ENCODE measurements around the gene CD44. TPM values are rescaled to one million over a fixed set of nuclear protein-coding genes. Genes with fewer than 3 reads are reported as not detected.

CD44 gene
- total RNA-seq, 4 donors from 2014 or later = 67.1 to 180 (median 84.8) TPM

GRCh38 chr11:35131094-35131493 lies 7.9 kb upstream of the CD44 start:
- Histone ChIP-seq H3K27me3 (no peaks in the 10 kb centered on the region), H3K9me3 (no peaks in the 10 kb centered on the region), H3K4me3 (no peak overlapping the region), H3K27ac (no peak overlapping the region), H3K36me3 (no peaks in the 10 kb centered on the region), H3K4me1 (no peaks in the 10 kb centered on the region)
- no peak for TF ChIP-seq EP300 (IDR thresholded peaks at IDR 0.05)
- TF ChIP-seq CTCF (IDR thresholded peaks at IDR 0.05) = no peak
- no peak for TF ChIP-seq POLR2A (IDR thresholded peaks at IDR 0.05)
- no peak for DNase-seq (ENCODE audit: low spot score in 2 of 2)
- 76 to 81% methylated on average over 1 of the region's 1 CpG for WGBS, 2 donors

GRCh38 chr11:35131886-35132285 lies 7.1 kb upstream of the CD44 start:
- Histone ChIP-seq H3K4me3 (no peak overlapping the region), H3K27ac (no peak overlapping the region), H3K4me1 (no peaks in the 10 kb centered on the region), H3K36me3 (no peaks in the 10 kb centered on the region), H3K27me3 (no peaks in the 10 kb centered on the region), H3K9me3 (no peaks in the 10 kb centered on the region)
- TF ChIP-seq CTCF (IDR thresholded peaks at IDR 0.05) (no peak), EP300 (IDR thresholded peaks at IDR 0.05) (no peak), POLR2A (IDR thresholded peaks at IDR 0.05) (no peak)
- 70 to 76% methylated on average over 4 of the region's 4 CpGs for WGBS, 2 donors
- no peak for DNase-seq (ENCODE audit: low spot score in 2 of 2)

GRCh38 chr11:35133656-35134055 lies 5.3 kb upstream of the CD44 start:
- Histone ChIP-seq H3K27me3 (no peaks in the 10 kb centered on the region), H3K36me3 (no peaks in the 10 kb centered on the region), H3K27ac (no peak overlapping the region), H3K9me3 (no peaks in the 10 kb centered on the region), H3K4me3 (no peak overlapping the region), H3K4me1 (peaks cover 0 to 12% (median 0%) of the 10 kb centered on the region in 4 donors)
- 94 to 100% methylated on average over 1 of the region's 1 CpG for WGBS, 2 donors
- TF ChIP-seq POLR2A (IDR thresholded peaks at IDR 0.05) (no peak), CTCF (IDR thresholded peaks at IDR 0.05) (no peak), EP300 (IDR thresholded peaks at IDR 0.05) (no peak)
- no peak for DNase-seq (ENCODE audit: low spot score in 2 of 2)

- H3K9me3 ChIP-seq = no peaks in the 10 kb centered on the region
- H3K4me1 ChIP-seq = peaks cover 0 to 19% (median 0%) of the 10 kb centered on the region in 4 donors
- H3K27ac ChIP-seq = no peak overlapping the region
- no peak for DNase-seq (ENCODE audit: low spot score in 2 of 2)
- no peak overlapping the region for H3K4me3 ChIP-seq
- H3K36me3 ChIP-seq = no peaks in the 10 kb centered on the region
- TF ChIP-seq EP300 (IDR thresholded peaks at IDR 0.05) = no peak
- no peak for TF ChIP-seq CTCF (IDR thresholded peaks at IDR 0.05)
- TF ChIP-seq POLR2A (IDR thresholded peaks at IDR 0.05) = no peak
- H3K27me3 ChIP-seq = no peaks in the 10 kb centered on the region
- 71 to 72% methylated on average over 4 of the region's 4 CpGs for WGBS, 2 donors
Observed at GRCh38 chr11:35134403-35135148, 4.4 kb upstream of the CD44 start.

- TF ChIP-seq EP300 (IDR thresholded peaks at IDR 0.05) (no peak), CTCF (IDR thresholded peaks at IDR 0.05) (no peak), POLR2A (IDR thresholded peaks at IDR 0.05) (no peak)
- Histone ChIP-seq H3K27me3 (no peaks in the 10 kb centered on the region), H3K4me1 (peaks cover 0 to 26% (median 0%) of the 10 kb centered on the region in 4 donors), H3K36me3 (no peaks in the 10 kb centered on the region), H3K27ac (no peak overlapping the region), H3K4me3 (no peak overlapping the region), H3K9me3 (no peaks in the 10 kb centered on the region)
- WGBS, 2 donors = 80 to 85% methylated on average over 3 of the region's 3 CpGs
- DNase-seq (ENCODE audit: low spot score in 2 of 2) = no peak
Observed at GRCh38 chr11:35135222-35135621, 3.7 kb upstream of the CD44 start.
